HL-60/S4 (cell line): Measurements from ENCODE around the gene ZNF487.

Experiments
- in situ Hi-C: fragments of 300-500 bp; cut with MboI; formaldehyde crosslinking; loops from 2 replicates; pipeline ENCODE4 v1.14.3; 2022; ENCODE audit warnings: low sequenced_read_pairs

ZNF487 gene

GRCh38 chr10:43479275-43479674 is 42.4 kb downstream of the ZNF487 start:
- in situ Hi-C loops, result no loop called here

- in situ Hi-C loops, result no loop called here
These were observed 45.6 kb downstream of the ZNF487 start for GRCh38 chr10:43482319-43483078.

GRCh38 chr10:43491855-43492254 is 54.9 kb downstream of the ZNF487 start:
- in situ Hi-C loops, result no loop called here

- in situ Hi-C loops, result no loop called here
These were observed 66.0 kb downstream of the ZNF487 start for GRCh38 chr10:43502931-43503330.

- in situ Hi-C loops, result no loop called here
These were observed 87.7 kb downstream of the ZNF487 start for GRCh38 chr10:43524434-43525247.
